Measurements from ENCODE around the gene TRPM2.
A peak's percentile ranks its signal among the peaks of the same experiment; 100 is the strongest.

TRPM2 gene

DNA sequence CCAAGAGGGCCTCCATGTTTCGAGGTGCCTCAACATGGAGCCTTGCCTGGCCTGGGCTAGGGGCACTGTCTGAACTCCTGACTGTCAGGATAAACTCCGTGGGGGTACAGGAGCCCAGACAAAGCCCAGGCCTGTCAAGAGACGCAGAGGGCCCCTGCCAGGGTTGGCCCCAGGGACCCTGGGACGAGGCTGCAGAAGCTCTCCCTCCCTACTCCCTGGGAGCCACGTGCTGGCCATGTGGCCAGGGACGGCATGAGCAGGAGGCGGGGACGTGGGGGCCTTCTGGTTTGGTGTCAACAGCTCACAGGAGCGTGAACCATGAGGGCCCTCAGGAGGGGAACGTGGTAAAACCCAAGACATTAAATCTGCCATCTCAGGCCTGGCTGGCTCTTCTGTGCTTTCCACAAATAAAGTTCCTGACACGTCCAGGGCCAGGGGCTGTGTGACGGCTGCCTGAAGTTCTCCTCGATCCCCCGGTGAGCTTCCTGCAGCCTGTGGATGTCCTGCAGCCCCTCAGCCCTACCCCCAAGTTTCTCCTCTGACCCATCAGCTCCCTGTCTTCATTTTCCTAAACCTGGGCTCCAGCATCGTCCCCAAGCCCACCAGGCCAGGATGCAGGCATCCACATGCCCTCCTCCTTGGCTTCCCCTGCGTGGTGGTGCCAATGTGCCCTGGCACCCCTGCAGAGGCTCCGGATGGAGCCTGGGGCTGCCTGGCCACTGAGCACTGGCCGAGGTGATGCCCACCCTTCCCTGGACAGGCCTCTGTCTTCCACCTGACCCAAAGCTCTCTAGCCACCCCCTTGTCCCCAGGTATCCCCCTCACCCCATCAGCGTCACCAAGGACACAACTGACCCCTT lies 89.1 kb downstream of the TRPM2 start:
- TF ChIP-seq, protein P1, sequence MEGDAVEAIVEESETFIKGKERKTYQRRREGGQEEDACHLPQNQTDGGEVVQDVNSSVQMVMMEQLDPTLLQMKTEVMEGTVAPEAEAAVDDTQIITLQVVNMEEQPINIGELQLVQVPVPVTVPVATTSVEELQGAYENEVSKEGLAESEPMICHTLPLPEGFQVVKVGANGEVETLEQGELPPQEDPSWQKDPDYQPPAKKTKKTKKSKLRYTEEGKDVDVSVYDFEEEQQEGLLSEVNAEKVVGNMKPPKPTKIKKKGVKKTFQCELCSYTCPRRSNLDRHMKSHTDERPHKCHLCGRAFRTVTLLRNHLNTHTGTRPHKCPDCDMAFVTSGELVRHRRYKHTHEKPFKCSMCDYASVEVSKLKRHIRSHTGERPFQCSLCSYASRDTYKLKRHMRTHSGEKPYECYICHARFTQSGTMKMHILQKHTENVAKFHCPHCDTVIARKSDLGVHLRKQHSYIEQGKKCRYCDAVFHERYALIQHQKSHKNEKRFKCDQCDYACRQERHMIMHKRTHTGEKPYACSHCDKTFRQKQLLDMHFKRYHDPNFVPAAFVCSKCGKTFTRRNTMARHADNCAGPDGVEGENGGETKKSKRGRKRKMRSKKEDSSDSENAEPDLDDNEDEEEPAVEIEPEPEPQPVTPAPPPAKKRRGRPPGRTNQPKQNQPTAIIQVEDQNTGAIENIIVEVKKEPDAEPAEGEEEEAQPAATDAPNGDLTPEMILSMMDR (IDR thresholded peaks at IDR 0.05) = no peak

DNA sequence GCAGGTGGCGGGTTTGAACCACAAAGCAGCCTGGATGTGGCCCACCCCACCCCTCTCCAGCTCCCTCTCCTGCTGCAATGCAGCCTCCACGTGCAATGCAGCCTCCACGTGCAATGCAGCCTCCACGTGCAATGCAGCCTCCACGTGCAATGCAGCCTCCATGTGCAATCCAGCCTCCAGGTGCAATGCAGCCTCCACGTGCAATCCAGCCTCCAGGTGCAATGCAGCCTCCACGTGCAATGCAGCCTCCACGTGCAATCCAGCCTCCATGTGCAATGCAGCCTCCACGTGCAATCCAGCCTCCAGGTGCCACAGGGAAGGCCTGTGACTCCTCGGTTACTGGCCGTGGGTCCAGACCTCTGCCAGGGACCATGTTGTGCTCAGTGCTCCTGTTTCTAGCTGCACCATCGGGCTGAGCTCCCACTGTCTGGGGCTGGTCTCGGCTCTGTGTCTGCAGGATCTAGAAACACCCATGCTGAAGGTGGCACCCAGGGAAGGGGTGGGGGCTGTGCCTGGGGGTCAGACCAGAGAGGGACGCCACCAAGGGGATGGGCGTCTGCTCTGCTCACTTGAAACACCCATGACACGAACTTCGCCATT lies 90.0 kb downstream of the TRPM2 start:
- TF ChIP-seq, protein P1 (IDR thresholded peaks at IDR 0.05) = no peak

DNA sequence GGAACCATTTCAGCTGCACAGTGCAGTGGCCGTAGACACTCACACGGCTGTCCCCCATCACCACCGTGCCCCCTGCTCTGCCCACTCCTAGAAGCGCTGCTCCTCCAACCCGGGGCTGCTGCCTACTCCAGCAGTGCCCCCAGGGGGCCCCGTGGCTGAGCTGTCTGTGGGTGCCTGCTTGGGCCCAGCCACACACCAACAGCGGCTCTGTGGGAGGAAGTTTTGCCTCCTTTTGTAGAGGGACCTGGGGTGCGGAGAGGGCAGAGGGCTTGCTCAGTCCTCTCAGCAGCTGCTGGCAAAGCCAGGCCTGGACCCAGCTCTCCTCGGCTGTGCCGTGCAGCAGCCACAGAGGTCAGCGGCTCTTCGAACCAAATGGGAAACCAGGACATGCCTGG lies 90.5 kb downstream of the TRPM2 start:
- TF ChIP-seq, protein P1 (IDR thresholded peaks at IDR 0.05) = no peak

DNA sequence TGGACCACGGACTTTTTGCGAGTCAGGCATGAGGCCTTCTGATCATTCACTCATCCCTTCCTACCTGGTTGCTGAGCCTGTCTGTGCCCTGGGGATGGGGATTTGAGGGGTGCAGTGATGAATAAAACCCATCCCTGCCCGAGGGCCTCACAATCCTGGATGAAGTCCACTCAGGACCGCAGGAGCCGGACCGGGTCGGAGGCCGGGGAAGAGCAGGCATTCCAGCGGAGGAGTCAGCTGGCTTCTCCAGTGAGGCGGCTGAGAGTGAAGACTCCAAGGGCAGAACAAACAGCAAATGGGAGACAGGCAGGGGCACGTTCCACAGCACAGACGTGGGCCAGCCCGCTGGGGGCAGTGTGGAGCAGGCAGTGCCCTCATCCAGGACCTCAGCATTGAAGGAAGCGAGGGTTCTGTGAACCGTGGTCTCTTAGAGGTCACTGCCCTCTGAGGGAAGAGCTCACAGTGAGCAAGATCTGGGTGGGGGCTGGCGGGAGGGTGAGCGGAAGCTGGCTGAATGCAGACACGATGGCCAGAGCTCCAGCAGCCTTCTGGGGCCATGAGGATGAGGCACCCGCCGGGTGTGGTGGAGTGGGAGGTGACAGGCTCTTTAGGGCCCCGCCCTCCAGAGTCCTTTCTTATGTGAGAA lies 91.0 kb downstream of the TRPM2 start:
- TF ChIP-seq, protein P1 (IDR thresholded peaks at IDR 0.05) = peak; percentile 15; the same call in 1 of the 2 replicates

DNA sequence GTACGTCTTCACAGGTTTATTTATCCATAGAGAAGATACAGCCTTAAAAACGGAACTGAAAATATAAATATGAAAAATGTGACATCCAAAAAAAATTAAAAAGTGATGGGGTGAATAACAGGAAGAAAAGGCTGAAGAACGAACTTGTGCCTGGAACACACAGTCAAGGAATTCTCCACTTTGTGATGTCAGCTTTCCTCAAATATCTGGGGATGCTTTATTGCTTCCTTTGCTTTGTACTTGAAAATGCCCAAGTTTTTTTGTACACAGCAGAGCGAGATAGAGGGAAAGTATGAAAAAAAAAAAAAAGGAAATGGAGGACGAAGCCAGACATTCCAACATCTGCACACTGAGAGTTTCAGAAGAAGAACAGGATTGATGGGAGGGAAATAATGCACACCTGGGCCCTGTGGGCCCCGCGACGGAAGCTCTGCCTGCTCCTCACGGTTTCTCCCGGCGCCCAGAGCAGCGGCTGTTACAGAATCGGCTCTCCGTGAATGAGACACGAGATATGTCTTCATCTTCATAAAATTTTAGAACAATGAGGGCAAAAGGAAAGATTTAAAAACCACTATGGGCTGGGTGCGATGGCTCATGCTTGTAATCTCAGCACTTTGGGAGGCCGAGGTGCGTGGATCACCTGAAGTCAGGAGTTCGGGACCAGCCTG lies 91.9 kb downstream of the TRPM2 start:
- TF ChIP-seq, protein P1 (IDR thresholded peaks at IDR 0.05) = no peak

DNA sequence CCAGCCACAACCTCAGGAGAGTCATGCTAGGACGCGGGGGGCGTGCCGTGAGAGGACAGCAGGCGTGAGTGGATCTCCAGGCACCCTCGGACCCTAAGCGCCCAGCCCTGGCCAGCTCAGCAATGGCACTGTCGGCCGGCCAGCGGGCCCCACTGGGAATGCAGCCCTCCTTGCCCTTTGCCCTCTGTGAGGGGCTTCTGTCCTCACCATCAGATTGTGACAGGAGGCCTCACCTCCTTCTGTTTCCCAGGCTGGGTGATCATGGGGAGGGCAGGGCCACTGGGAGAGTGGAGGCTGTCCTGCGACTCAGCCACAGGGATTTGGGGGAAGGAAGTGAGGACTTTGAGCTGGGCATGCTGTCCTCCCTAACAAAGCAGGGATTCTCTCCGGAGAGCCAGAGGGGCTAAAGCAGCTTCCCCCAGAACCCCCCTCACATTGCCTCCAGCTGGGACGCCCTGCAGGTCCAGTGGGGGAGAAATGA lies 95.3 kb downstream of the TRPM2 start:
- TF ChIP-seq, protein P1 (IDR thresholded peaks at IDR 0.05) = no peak
